ENCODE measurements around the gene AGAP3.

The AGAP3 gene

DNA sequence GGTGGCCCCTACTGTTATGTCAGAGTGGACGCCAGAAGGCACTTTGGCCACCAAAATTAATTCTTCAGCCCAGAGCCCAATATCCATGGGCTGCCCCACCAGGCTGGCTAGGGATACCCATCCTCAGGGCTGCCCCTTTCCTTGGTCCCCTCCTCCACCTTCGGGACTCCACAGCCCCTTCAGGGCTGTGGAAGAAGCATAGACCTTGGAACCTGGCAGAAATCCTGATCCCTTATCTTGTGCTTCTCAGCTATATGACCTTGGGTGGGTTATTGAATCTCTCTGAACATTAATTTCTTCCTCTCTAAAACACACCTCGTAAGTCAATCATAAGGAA lies 2.5 kb upstream of the AGAP3 start:
- ATAC-seq (ENCODE audit: insufficient read depth, low read depth) (no peak), DNase-seq (no peak)
- Histone ChIP-seq H3K9me3 (ENCODE audit: insufficient read depth, low read length, severe bottlenecking) (no peaks in the 10 kb centered on the region), H2AFZ (ENCODE audit: low read depth, low read length) (peak overlapping the region; percentile 92), H3K27ac (ENCODE audit: low read length) (peak overlapping the region; percentile 26; the same call in 1 of the 2 replicates), H3K27me3 (ENCODE audit: insufficient read depth, low read length, poor library complexity) (peaks cover 14% of the 10 kb centered on the region), H3K4me3 (ENCODE audit: low read depth in 1 of 2, low read length in 2 of 2) (peak overlapping the region; percentile 56 to 93; a peak in 3 of 4 replicates), H3K4me1 (ENCODE audit: insufficient read depth, low read length) (peaks cover 69% of the 10 kb centered on the region), H3K4me2 (ENCODE audit: insufficient read depth, low read length) (peak overlapping the region; percentile 97), H3K36me3 (ENCODE audit: insufficient read depth, low read length) (peaks cover 23% of the 10 kb centered on the region), H3K9ac (ENCODE audit: low read depth, low read length) (peak overlapping the region; percentile 99), H3K79me2 (ENCODE audit: insufficient read depth, low read length) (peaks cover 51% of the 10 kb centered on the region), H4K20me1 (ENCODE audit: insufficient read depth, low read length) (peaks cover 21% of the 10 kb centered on the region)
- TF ChIP-seq EZH2 (IDR thresholded peaks at IDR 0.05; ENCODE audit: borderline replicate concordance, low read depth, low read length, severe bottlenecking): no peak
- TF ChIP-seq CTCF (IDR thresholded peaks at IDR 0.05; ENCODE audit: borderline replicate concordance, extremely low read depth, low read length, poor library complexity, severe bottlenecking): peak; percentile 1

- H3K79me2 ChIP-seq (ENCODE audit: insufficient read depth, low read length): peaks cover 39% of the 10 kb centered on the region
Observed at GRCh38 chr7:151085329-151085690, 965 bp upstream of the AGAP3 start.

GRCh38 chr7:151086802-151087244 lies 548 bp downstream of the AGAP3 start:
- Histone ChIP-seq H3K4me1 (ENCODE audit: insufficient read depth, low read length) (peaks cover 45% of the 10 kb centered on the region), H2AFZ (ENCODE audit: low read depth, low read length) (peak overlapping the region; percentile 1; the same call in 1 of the 2 replicates)

More at GRCh38 chr7:151085329-151085690, 965 bp upstream of the AGAP3 start:
- no peaks in the 10 kb centered on the region for H3K9me3 ChIP-seq (ENCODE audit: insufficient read depth, low read length, severe bottlenecking)
- H4K20me1 ChIP-seq (ENCODE audit: insufficient read depth, low read length): peaks cover 19% of the 10 kb centered on the region
- H3K9ac ChIP-seq (ENCODE audit: low read depth, low read length): peak overlapping the region; percentile 54; the same call in 1 of the 2 replicates
- peak overlapping the region in 1 of 2 experiments; percentile 66; a peak in 1 of 4 replicates for H3K4me3 ChIP-seq (ENCODE audit: low read depth in 1 of 2, low read length in 2 of 2)
- peaks cover 56% of the 10 kb centered on the region for H3K4me1 ChIP-seq (ENCODE audit: insufficient read depth, low read length)
- H3K27ac ChIP-seq (ENCODE audit: low read length): no peak overlapping the region
- DNase-seq: no peak
- peak overlapping the region; percentile 79 for H3K4me2 ChIP-seq (ENCODE audit: insufficient read depth, low read length)
- peaks cover 14% of the 10 kb centered on the region for H3K27me3 ChIP-seq (ENCODE audit: insufficient read depth, low read length, poor library complexity)
- no peak overlapping the region for H2AFZ ChIP-seq (ENCODE audit: low read depth, low read length)
- ATAC-seq (ENCODE audit: insufficient read depth, low read depth): no peak
- TF ChIP-seq CTCF (IDR thresholded peaks at IDR 0.05; ENCODE audit: borderline replicate concordance, extremely low read depth, low read length, poor library complexity, severe bottlenecking) (no peak), EZH2 (IDR thresholded peaks at IDR 0.05; ENCODE audit: borderline replicate concordance, low read depth, low read length, severe bottlenecking) (no peak)
- peaks cover 10% of the 10 kb centered on the region; the same call in 1 of the 2 replicates for H3K36me3 ChIP-seq (ENCODE audit: insufficient read depth, low read length)

More at GRCh38 chr7:151086802-151087244, 548 bp downstream of the AGAP3 start:
- peak overlapping the region; percentile 67 for H3K4me2 ChIP-seq (ENCODE audit: insufficient read depth, low read length)
- H3K27me3 ChIP-seq (ENCODE audit: insufficient read depth, low read length, poor library complexity): peaks cover 14% of the 10 kb centered on the region
- TF ChIP-seq EZH2 (IDR thresholded peaks at IDR 0.05; ENCODE audit: borderline replicate concordance, low read depth, low read length, severe bottlenecking) (no peak), CTCF (IDR thresholded peaks at IDR 0.05; ENCODE audit: borderline replicate concordance, extremely low read depth, low read length, poor library complexity, severe bottlenecking) (no peak)
- ATAC-seq (ENCODE audit: insufficient read depth, low read depth) (no peak), DNase-seq (no peak)
- peaks cover 4% of the 10 kb centered on the region; the same call in 1 of the 2 replicates for H3K36me3 ChIP-seq (ENCODE audit: insufficient read depth, low read length)
- peak overlapping the region; percentile 52 for H3K9ac ChIP-seq (ENCODE audit: low read depth, low read length)
- peaks cover 26% of the 10 kb centered on the region for H3K79me2 ChIP-seq (ENCODE audit: insufficient read depth, low read length)
- H3K9me3 ChIP-seq (ENCODE audit: insufficient read depth, low read length, severe bottlenecking): no peaks in the 10 kb centered on the region
- H3K27ac ChIP-seq (ENCODE audit: low read length): no peak overlapping the region
- H4K20me1 ChIP-seq (ENCODE audit: insufficient read depth, low read length): peaks cover 25% of the 10 kb centered on the region
- H3K4me3 ChIP-seq (ENCODE audit: low read depth in 1 of 2, low read length in 2 of 2): peak overlapping the region; percentile 30 to 60; a peak in 3 of 4 replicates

Measured in DND-41 (cell line).